ENCODE data around the gene SUGCT. TPM values are rescaled to one million over a fixed set of nuclear protein-coding genes. Genes with fewer than 3 reads are reported as not detected.

Gene SUGCT
- total and polyA plus RNA-seq, 8 donors, result 2.0 to 4.2 (median 2.9) TPM

- Histone ChIP-seq H3K36me3 (no peaks in the 10 kb centered on the region), H3K4me1 (no peaks in the 10 kb centered on the region), H3K27ac (no peak overlapping the region), H3K27me3 (no peaks in the 10 kb centered on the region), H3K9me3 (no peaks in the 10 kb centered on the region), H3K4me3 (no peak overlapping the region)
- DNase-seq, result no peak
- no peak for TF ChIP-seq CTCF (IDR thresholded peaks at IDR 0.05)
- intact Hi-C loops (cut with DNase I), result no loop called here
- no peak for ATAC-seq
Measured at GRCh38 chr7:40489844-40490602, 355.2 kb downstream of the SUGCT start.

- DNase-seq (no peak), ATAC-seq (no peak)
- H3K36me3 ChIP-seq, result no peaks in the 10 kb centered on the region
- no peak overlapping the region for H3K27ac ChIP-seq
- no peaks in the 10 kb centered on the region for H3K4me1 ChIP-seq
- no peaks in the 10 kb centered on the region for H3K9me3 ChIP-seq
- intact Hi-C loops (cut with DNase I), result no loop called here
- H3K4me3 ChIP-seq, result no peak overlapping the region
- TF ChIP-seq CTCF (IDR thresholded peaks at IDR 0.05), result no peak
- no peaks in the 10 kb centered on the region for H3K27me3 ChIP-seq
Measured at GRCh38 chr7:40490603-40490924, 355.8 kb downstream of the SUGCT start.

GRCh38 chr7:40492946-40493345 lies 358.1 kb downstream of the SUGCT start:
- no peaks in the 10 kb centered on the region for H3K9me3 ChIP-seq
- no peaks in the 10 kb centered on the region for H3K27me3 ChIP-seq
- no peaks in the 10 kb centered on the region for H3K4me1 ChIP-seq
- no peak overlapping the region for H3K4me3 ChIP-seq
- no peak for TF ChIP-seq CTCF (IDR thresholded peaks at IDR 0.05)
- no peaks in the 10 kb centered on the region for H3K36me3 ChIP-seq
- ATAC-seq, result no peak
- H3K27ac ChIP-seq, result no peak overlapping the region
- intact Hi-C loops (cut with DNase I), result no loop called here
- DNase-seq, result no peak

- Histone ChIP-seq H3K9me3 (no peaks in the 10 kb centered on the region), H3K4me1 (no peaks in the 10 kb centered on the region), H3K4me3 (no peak overlapping the region), H3K27me3 (no peaks in the 10 kb centered on the region), H3K36me3 (no peaks in the 10 kb centered on the region), H3K27ac (no peak overlapping the region)
- no peak for TF ChIP-seq CTCF (IDR thresholded peaks at IDR 0.05)
- no peak for DNase-seq
- ATAC-seq, result no peak
- intact Hi-C loops (cut with DNase I), result no loop called here
Measured at GRCh38 chr7:40493609-40494051, 358.8 kb downstream of the SUGCT start.

- no peaks in the 10 kb centered on the region for H3K27me3 ChIP-seq
- DNase-seq, result no peak
- no peak for ATAC-seq
- H3K4me3 ChIP-seq, result no peak overlapping the region
- no peaks in the 10 kb centered on the region for H3K9me3 ChIP-seq
- no peaks in the 10 kb centered on the region for H3K4me1 ChIP-seq
- H3K27ac ChIP-seq, result no peak overlapping the region
- no peak for TF ChIP-seq CTCF (IDR thresholded peaks at IDR 0.05)
- intact Hi-C loops (cut with DNase I), result no loop called here
- H3K36me3 ChIP-seq, result no peaks in the 10 kb centered on the region
Measured at GRCh38 chr7:40498924-40499510, 364.2 kb downstream of the SUGCT start.

Data from left lung (tissue), 10 donors.